Brain pericyte (primary cell): ENCODE data around the gene FOXP4.

Source experiments
- DNase-seq: peaks from one replicate; pipeline ENCODE4 v3.0.0-alpha.2; 2012; ENCODE audit warnings: low read depth, low spot score

The FOXP4 gene

GRCh38 chr6:41582540-41582939, 36.4 kb downstream of the FOXP4 start:
- no peak for DNase-seq

DNA sequence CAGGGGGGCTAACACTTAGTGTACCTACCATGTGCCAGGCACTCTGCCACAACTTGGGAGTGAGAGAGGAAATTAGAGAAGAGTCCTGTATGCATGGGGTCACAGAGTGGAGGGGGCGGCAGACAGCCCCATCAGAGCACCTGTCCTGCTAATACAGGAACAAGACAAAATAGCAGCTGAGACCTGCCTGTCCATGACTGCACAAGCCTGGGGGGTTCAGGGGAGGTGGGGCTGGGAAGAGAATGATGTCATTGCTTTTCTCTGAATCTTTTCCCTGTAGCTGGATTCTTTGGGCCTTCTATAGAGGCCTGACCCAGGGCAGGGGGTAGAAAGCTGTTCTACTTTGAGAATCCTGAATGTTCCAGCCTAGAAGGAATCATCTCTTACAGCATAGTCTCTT, 37.4 kb downstream of the FOXP4 start:
- DNase-seq: no peak

- no peak for DNase-seq
These were observed 38.0 kb downstream of the FOXP4 start for GRCh38 chr6:41584205-41584604.

GRCh38 chr6:41584668-41585205, 38.6 kb downstream of the FOXP4 start:
- no peak for DNase-seq

- DNase-seq: no peak
These were observed 39.4 kb downstream of the FOXP4 start for GRCh38 chr6:41585605-41586004.

DNA sequence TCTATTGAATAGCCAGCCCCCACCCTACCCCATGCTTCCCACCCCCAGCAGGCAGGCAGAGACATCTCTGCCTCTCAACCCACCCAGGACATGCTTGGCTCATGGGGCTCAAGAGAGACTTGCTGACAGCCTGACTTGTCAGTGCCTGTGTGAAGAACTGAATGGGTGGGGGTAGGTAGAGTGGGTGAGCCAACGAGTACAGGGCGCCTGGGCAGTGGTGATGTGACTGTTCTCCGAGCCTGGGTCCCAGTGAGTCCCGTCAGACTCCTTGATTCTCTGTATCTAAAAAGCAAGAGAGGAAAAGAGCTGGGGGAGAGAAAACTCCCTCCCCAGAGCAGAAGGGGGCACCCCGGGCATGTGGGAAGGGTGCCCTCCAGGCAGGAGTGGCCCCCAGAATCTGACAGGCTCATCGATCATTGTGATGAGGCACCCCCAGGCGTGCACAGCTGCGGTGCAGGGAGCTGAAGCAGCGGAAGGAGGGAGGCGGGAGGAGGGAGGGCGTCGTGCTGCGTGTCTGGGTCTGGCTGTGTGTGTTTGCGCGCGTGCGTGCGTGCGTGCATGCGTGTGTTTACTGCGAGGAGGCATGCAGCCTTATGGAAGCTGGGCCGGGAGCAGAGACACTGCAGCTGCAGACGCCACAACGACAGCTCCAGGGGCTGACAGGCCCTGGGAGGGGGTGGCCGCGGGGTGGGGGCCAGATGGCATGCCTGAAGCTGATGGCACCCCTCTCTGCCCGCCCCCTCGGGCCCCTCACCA, 40.2 kb downstream of the FOXP4 start:
- DNase-seq: no peak

DNA sequence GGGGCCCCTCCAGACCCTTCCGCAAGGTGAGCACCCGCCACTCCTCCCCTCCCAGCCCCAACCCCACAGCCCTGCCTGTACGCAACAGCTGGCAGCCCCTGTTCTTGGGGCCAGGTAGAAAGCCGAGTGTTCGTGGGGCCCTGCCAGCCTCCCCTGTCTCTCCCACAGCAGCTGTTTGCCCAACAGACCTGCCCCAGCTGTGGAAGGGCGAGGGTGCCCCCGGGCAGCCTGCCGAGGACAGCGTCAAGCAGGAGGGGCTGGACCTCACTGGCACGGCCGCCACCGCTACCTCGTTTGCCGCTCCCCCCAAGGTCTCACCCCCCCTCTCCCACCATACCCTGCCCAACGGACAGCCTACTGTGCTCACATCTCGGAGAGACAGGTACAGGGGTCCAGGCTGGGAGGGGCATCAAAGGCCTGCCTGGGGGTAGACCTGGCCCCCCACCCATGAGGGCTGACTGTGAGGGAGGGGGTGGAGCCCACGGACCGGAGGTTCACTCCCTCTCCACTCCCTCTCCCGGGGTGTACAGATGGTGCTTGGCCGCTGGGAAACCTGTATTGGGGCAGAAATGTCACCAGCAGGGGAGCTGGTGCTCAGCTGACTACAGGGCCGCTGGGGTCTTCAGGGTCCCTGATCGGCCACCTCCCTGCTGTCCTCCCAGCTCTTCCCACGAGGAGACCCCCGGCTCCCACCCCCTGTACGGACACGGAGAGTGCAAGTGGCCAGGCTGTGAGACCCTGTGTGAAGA, 41.1 kb downstream of the FOXP4 start:
- no peak for DNase-seq

GRCh38 chr6:41588111-41588510, 41.9 kb downstream of the FOXP4 start:
- DNase-seq: no peak

DNA sequence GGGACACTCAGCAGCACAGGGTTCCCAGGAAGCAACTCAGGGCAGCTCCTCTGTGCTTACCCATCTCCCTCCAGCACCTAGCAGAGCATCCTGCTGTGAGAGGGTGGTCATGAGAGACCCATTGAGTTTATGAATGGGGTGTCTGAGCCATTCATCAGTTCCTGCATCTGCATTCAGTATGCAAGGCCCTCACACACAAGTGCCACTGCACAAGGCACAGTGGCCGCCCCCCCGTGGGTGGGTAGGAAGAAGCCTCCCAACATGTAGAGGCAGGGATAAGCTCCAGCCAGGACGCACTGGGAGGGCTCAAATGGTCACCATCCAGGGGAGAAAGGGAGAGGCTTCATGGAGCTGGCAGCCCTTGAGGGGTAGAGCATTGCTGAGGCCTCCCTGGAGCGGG, 43.0 kb downstream of the FOXP4 start:
- DNase-seq: no peak

DNA sequence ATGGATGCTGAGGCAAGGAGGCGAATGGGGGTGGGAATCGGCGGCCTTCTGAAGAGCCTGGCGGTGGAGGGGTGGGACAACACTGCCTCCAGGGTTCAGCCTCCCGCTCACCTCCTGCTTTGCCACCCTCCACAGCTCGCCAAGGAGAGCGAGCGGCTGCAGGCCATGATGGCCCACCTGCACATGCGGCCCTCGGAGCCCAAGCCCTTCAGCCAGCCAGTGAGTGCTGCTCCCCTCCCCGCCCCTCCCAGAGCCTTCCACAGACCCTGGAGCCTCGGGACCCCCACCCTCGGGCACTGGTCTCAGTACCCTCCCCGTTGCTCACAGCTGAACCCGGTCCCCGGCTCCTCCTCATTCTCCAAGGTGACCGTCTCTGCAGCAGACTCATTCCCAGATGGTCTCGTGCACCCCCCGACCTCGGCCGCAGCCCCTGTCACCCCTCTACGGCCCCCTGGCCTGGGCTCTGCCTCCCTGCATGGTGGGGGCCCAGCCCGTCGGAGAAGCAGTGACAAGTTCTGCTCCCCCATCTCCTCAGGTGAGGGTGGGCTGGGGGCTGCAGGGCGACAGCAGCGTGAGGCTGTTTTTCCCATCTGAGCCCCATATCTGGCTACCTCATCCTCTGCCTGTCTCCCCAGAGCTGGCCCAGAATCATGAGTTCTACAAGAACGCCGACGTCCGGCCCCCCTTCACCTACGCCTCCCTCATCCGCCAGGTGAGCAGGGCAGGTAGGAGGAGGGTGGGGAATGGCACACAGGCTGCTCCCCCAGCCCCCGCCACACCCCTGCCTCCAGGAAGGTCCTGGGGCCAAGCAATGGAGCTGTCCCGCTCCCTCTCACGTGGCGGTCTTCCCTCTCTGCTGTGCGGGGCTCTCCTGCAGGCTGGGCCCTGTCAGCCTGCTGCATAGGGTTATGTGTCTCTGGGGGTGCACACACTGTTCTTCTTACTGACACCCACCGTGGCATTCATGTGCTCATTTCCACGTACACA, 43.7 kb downstream of the FOXP4 start:
- DNase-seq: no peak

GRCh38 chr6:41591122-41591521, 44.9 kb downstream of the FOXP4 start:
- DNase-seq: no peak

- DNase-seq: no peak
These were observed 45.8 kb downstream of the FOXP4 start for GRCh38 chr6:41591859-41592502.

DNA sequence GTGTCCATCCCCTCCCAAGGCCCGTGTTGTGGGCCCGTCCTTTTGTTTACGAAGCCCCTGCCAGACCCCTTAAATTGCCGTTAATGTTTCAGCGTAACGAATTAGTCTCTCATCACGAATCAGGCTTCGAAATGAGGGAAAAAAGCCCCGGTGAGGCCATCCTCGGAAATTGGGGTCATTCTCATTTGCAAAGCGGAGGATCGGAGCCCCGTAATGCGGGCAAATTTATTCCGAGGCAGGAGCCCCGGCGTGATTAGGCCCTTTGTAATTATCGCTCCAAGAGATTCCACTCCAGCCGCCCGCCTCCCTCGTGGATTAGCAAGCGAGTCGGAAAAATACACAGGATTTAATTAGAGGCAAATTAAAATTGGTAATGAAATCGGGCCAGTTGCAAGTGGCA, 47.2 kb downstream of the FOXP4 start:
- no peak for DNase-seq

- DNase-seq: no peak
These were observed 47.7 kb downstream of the FOXP4 start for GRCh38 chr6:41593839-41594238.

DNA sequence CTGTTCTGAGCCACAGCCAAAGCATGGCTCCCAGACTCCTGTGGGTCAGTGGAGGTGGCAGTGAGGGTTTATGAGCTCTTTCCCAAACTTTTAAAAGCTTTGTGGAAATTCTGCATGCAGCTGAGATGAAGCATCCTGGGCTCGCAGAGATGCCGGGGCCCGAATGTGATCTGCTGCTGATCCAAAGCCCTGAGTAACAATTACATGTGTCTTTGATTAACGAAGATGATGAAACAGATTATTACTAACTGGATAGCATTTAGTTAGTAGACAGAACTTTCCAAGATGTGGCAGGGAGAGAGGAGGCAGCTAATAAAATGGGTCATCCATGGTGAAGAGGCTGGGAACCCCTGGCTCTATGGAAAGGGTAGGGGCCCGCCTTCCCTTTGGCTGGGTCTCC, 48.1 kb downstream of the FOXP4 start:
- DNase-seq: no peak

DNA sequence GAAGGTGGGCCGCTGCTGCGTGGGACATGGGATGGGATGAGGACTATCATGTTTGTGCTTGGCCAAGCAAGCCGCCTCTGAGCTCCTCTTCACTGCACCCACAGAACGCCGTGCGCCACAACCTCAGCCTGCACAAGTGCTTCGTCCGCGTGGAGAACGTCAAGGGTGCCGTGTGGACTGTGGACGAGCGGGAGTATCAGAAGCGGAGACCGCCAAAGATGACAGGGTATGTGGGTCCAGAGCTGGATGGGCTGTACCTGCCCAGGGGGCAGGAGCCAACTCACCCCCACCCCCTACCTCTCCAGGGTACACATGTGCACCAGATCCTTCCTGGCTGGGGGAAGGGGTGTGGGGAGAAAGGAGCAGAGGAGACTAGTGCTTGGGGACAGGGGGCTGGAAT, 48.6 kb downstream of the FOXP4 start:
- no peak for DNase-seq

GRCh38 chr6:41595166-41595565, 49.0 kb downstream of the FOXP4 start:
- no peak for DNase-seq

- DNase-seq: no peak
These were observed 50.0 kb downstream of the FOXP4 start for GRCh38 chr6:41596096-41596685.

DNA sequence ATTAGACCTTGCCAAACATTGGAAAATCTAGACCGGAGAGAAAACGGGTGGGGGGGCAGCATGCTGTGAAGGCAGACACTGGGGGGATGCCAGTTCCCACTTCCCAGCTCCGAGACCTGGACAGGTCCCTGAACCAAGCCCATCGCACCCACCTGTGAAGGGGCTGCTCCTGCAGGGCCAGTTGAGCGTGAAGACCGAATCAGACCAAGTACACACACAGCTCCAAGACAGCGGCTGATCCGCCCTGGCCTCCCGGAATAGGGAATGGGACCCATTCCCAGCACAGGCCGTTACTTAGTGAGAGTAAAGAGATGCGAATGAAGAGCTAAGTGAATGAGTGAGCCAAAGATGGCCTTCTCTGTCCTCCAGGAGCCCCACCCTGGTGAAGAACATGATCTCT, 50.6 kb downstream of the FOXP4 start:
- DNase-seq: no peak

DNA sequence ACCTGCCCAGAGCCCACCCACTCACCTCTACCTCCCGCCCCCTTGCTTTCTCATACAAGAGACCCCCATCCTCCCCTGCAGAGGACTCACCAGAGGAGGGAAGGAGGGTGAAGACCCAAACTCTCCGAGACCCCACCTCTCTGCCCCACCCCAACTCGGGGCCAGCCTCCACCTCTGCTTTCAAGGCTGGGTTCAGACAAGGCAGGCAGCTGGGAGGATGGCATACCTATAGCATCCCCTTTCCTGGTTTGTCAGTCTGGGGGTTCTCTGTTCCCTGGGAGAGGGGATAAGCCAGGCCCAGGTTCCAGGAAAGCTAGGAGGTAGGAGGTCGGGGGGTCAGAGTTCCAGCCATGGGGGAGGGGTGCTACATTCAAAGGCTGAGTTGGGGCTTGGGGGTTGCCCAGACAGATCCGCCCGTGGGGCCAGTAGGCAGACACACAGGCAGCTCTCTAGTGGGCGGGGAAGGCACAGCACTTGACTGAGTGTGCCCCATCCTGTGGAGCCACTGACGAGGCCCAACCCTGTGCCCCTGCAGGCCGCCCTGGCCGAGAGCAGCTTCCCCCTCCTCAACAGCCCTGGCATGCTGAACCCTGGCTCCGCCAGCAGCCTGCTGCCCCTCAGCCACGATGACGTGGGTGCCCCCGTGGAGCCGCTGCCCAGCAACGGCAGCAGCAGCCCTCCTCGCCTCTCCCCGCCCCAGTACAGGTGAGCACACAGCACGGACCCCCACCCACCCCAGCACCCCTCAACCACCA, 51.2 kb downstream of the FOXP4 start:
- no peak for DNase-seq
